Measurements from ENCODE around the gene NCKAP5. TPM values are rescaled to one million over a fixed set of nuclear protein-coding genes. Genes with fewer than 3 reads are reported as not detected.

NCKAP5 gene
- total and polyA plus RNA-seq, 2 experiments from 2014 or later = 0.65 to 0.86 TPM

GRCh38 chr2:133606616-133607015 is 38.4 kb upstream of the NCKAP5 start:
- Histone ChIP-seq H3K4me1 (ENCODE audit: insufficient read depth) (peaks cover 9% of the 10 kb centered on the region), H3K4me3 (no peak overlapping the region), H3K27me3 (replicated peaks; ENCODE audit: insufficient read depth) (peaks cover under 1% of the 10 kb centered on the region; the same call in 1 of the 2 replicates), H4K20me1 (ENCODE audit: insufficient read depth) (no peaks in the 10 kb centered on the region), H3K36me3 (ENCODE audit: low read depth) (no peaks in the 10 kb centered on the region), H3K9me2 (ENCODE audit: insufficient read depth) (no peaks in the 10 kb centered on the region), H3K9ac (no peak overlapping the region), H3K9me3 (ENCODE audit: low read depth) (no peaks in the 10 kb centered on the region), H2AFZ (no peak overlapping the region), H3F3A (ENCODE audit: insufficient read depth) (peaks cover 6% of the 10 kb centered on the region; the same call in 1 of the 2 replicates), H3K27ac (no peak overlapping the region), H3K79me2 (ENCODE audit: insufficient read depth) (no peaks in the 10 kb centered on the region), H3K4me2 (ENCODE audit: unreplicated experiment) (no peak overlapping the region)
- 79 to 81% methylated on average over 1 of the region's 1 CpG for WGBS, 2 experiments (ENCODE audit: low coverage in 1 of 2, low lambda C conversion rate in 2 of 2, missing lambda C conversion rate in 2 of 2)
- TF ChIP-seq EZH2phosphoT487 (IDR thresholded peaks at IDR 0.05; ENCODE audit: insufficient read depth, low read depth) (no peak), EZH2 (IDR thresholded peaks at IDR 0.05; ENCODE audit: insufficient read depth, poor library complexity, severe bottlenecking) (no peak)
- no peak for DNase-seq
- in situ Hi-C loops (cut with MboI) = no loop called here

GRCh38 chr2:133605766-133606137 is 37.5 kb upstream of the NCKAP5 start:
- H3K9me2 ChIP-seq (ENCODE audit: insufficient read depth) = no peaks in the 10 kb centered on the region
- H3K9ac ChIP-seq = no peak overlapping the region
- H3K9me3 ChIP-seq (ENCODE audit: low read depth) = no peaks in the 10 kb centered on the region
- H3K36me3 ChIP-seq (ENCODE audit: low read depth) = no peaks in the 10 kb centered on the region
- H3K4me2 ChIP-seq (ENCODE audit: unreplicated experiment) = no peak overlapping the region
- no peak overlapping the region for H2AFZ ChIP-seq
- no peak overlapping the region for H3K4me3 ChIP-seq
- H3K79me2 ChIP-seq (ENCODE audit: insufficient read depth) = no peaks in the 10 kb centered on the region
- peaks cover 6% of the 10 kb centered on the region; the same call in 1 of the 2 replicates for H3F3A ChIP-seq (ENCODE audit: insufficient read depth)
- in situ Hi-C loops (cut with MboI) = no loop called here
- peaks cover 9% of the 10 kb centered on the region for H3K4me1 ChIP-seq (ENCODE audit: insufficient read depth)
- TF ChIP-seq EZH2phosphoT487 (IDR thresholded peaks at IDR 0.05; ENCODE audit: insufficient read depth, low read depth) (no peak), EZH2 (IDR thresholded peaks at IDR 0.05; ENCODE audit: insufficient read depth, poor library complexity, severe bottlenecking) (no peak)
- H3K27ac ChIP-seq = no peak overlapping the region
- no peaks in the 10 kb centered on the region for H3K27me3 ChIP-seq (replicated peaks; ENCODE audit: insufficient read depth)
- 75 to 93% methylated on average over 1 of the region's 1 CpG for WGBS, 2 experiments (ENCODE audit: low coverage in 1 of 2, low lambda C conversion rate in 2 of 2, missing lambda C conversion rate in 2 of 2)
- H4K20me1 ChIP-seq (ENCODE audit: insufficient read depth) = no peaks in the 10 kb centered on the region
- no peak for DNase-seq

- no peak overlapping the region for H3K9ac ChIP-seq
- H3K9me2 ChIP-seq (ENCODE audit: insufficient read depth) = no peaks in the 10 kb centered on the region
- no peaks in the 10 kb centered on the region for H3K79me2 ChIP-seq (ENCODE audit: insufficient read depth)
- TF ChIP-seq EZH2phosphoT487 (IDR thresholded peaks at IDR 0.05; ENCODE audit: insufficient read depth, low read depth) (no peak), EZH2 (IDR thresholded peaks at IDR 0.05; ENCODE audit: insufficient read depth, poor library complexity, severe bottlenecking) (no peak)
- H4K20me1 ChIP-seq (ENCODE audit: insufficient read depth) = no peaks in the 10 kb centered on the region
- H3K36me3 ChIP-seq (ENCODE audit: low read depth) = no peaks in the 10 kb centered on the region
- peaks cover 9% of the 10 kb centered on the region for H3K4me1 ChIP-seq (ENCODE audit: insufficient read depth)
- peak; percentile 21 for DNase-seq
- H3K9me3 ChIP-seq (ENCODE audit: low read depth) = no peaks in the 10 kb centered on the region
- peaks cover 6% of the 10 kb centered on the region; the same call in 1 of the 2 replicates for H3F3A ChIP-seq (ENCODE audit: insufficient read depth)
- H2AFZ ChIP-seq = no peak overlapping the region
- in situ Hi-C loops (cut with MboI) = no loop called here
- no peaks in the 10 kb centered on the region for H3K27me3 ChIP-seq (replicated peaks; ENCODE audit: insufficient read depth)
- no peak overlapping the region for H3K27ac ChIP-seq
- no peak overlapping the region for H3K4me2 ChIP-seq (ENCODE audit: unreplicated experiment)
- H3K4me3 ChIP-seq = no peak overlapping the region
- 44 to 59% methylated on average over 7 of the region's 7 CpGs for WGBS, 2 experiments (ENCODE audit: low coverage in 1 of 2, low lambda C conversion rate in 2 of 2, missing lambda C conversion rate in 2 of 2)
Measured at GRCh38 chr2:133605011-133605765, 36.9 kb upstream of the NCKAP5 start.

- H3K27me3 ChIP-seq (replicated peaks; ENCODE audit: insufficient read depth) = no peaks in the 10 kb centered on the region
- no peak overlapping the region for H3K4me2 ChIP-seq (ENCODE audit: unreplicated experiment)
- 80 to 82% methylated on average over 9 to 10 of the region's 10 CpGs for WGBS, 2 experiments (ENCODE audit: low coverage in 1 of 2, low lambda C conversion rate in 2 of 2, missing lambda C conversion rate in 2 of 2)
- in situ Hi-C loops (cut with MboI) = no loop called here
- H3K9me2 ChIP-seq (ENCODE audit: insufficient read depth) = no peaks in the 10 kb centered on the region
- H3K36me3 ChIP-seq (ENCODE audit: low read depth) = no peaks in the 10 kb centered on the region
- H4K20me1 ChIP-seq (ENCODE audit: insufficient read depth) = no peaks in the 10 kb centered on the region
- no peak for TF ChIP-seq EZH2 (IDR thresholded peaks at IDR 0.05; ENCODE audit: insufficient read depth, poor library complexity, severe bottlenecking)
- no peak for TF ChIP-seq EZH2phosphoT487 (IDR thresholded peaks at IDR 0.05; ENCODE audit: insufficient read depth, low read depth)
- no peaks in the 10 kb centered on the region for H3K9me3 ChIP-seq (ENCODE audit: low read depth)
- H3K4me3 ChIP-seq = no peak overlapping the region
- peaks cover 6% of the 10 kb centered on the region; the same call in 1 of the 2 replicates for H3F3A ChIP-seq (ENCODE audit: insufficient read depth)
- H3K79me2 ChIP-seq (ENCODE audit: insufficient read depth) = no peaks in the 10 kb centered on the region
- no peak for DNase-seq
- no peak overlapping the region for H2AFZ ChIP-seq
- peaks cover 9% of the 10 kb centered on the region for H3K4me1 ChIP-seq (ENCODE audit: insufficient read depth)
- no peak overlapping the region for H3K9ac ChIP-seq
- no peak overlapping the region for H3K27ac ChIP-seq
Measured at GRCh38 chr2:133603109-133603508, 34.8 kb upstream of the NCKAP5 start.

Data from GM23248 (cell line).